ENCODE measurements around the gene TAF9. TPM values are rescaled to one million over a fixed set of nuclear protein-coding genes. Genes with fewer than 3 reads are reported as not detected.

The TAF9 gene
- total RNA-seq (10 to 100 TPM; 37.3 to 39.6 TPM), polyA plus RNA-seq (10 to 100 TPM; 50.7 to 56.7 TPM)
- long read RNA-seq, donor 1, transcript TAF9-201 (3 exons, 1,283 nt) = major isoform, 29 of 34 reads
- long read RNA-seq, donor 1, partial matches to known transcripts = 0 of 34 reads
- long read RNA-seq, donor 1, other reads (novel, unspliced or antisense) = 0 of 34 reads
- long read RNA-seq, donor 2, transcript TAF9-201 (3 exons, 1,283 nt) = major isoform, 12 of 15 reads
- long read RNA-seq, donor 2, partial matches to known transcripts = 0 of 15 reads
- long read RNA-seq, donor 2, other reads (novel, unspliced or antisense) = 0 of 15 reads
- long read RNA-seq, donor 3, transcript TAF9-201 (3 exons, 1,283 nt) = major isoform, 19 of 22 reads
- long read RNA-seq, donor 3, partial matches to known transcripts = 0 of 22 reads
- long read RNA-seq, donor 3, other reads (novel, unspliced or antisense) = 0 of 22 reads
- long read RNA-seq, donor 4, transcript TAF9-201 (3 exons, 1,283 nt) = major isoform, 21 of 27 reads
- long read RNA-seq, donor 4, partial matches to known transcripts = 0 of 27 reads
- long read RNA-seq, donor 4, other reads (novel, unspliced or antisense) = 0 of 27 reads
- long read RNA-seq, donor 5, transcript TAF9-201 (3 exons, 1,283 nt) = major isoform, 40 of 46 reads
- long read RNA-seq, donor 5, partial matches to known transcripts = 0 of 46 reads
- long read RNA-seq, donor 5, other reads (novel, unspliced or antisense) = 0 of 46 reads

DNA sequence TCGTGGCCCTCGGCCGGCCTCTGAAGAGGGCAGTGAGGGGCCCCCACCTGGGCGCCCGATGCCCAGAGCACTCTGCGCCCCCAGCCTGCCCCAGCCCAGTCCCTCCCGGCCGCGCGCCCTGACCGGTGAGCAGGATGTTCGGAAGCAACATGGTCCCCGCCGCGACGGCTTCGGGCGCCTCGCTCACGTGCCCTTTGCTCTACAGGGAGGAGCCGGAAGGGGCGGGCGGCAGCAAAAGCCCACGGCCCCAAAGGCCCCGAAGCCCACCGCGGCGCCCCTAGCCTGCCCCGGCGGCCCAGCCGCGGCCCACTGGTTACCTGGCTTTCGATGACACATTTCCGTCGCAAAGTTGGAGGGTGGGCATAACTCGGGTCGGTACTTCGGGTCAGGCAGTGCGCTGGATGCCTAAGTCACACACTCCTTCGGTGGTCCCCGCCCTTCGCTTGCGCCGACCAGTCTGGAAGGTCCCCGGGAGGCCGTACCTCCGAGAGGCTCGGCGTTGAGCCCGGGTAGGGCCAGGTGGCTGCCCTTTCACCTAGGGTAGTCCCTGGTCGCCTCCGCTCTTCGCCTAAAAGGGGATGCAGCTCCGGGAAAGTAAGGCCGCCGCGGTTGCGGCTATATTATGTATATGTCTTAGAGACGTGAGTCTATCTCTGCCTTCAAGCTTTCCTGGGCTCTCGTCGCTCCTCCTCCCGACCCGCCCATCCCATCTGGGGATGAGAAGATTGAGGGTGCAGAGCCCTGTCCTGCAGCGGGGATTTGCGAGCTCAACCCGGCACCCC, at the start of gene TAF9, which contains the start of the genes AK6 and RAD17:
TAF9 (minus strand) TSS at position 181 of the 782 bp plus-strand sequence. CDS start 3,783 bp downstream, outside the sequence.
AK6 (minus strand) TSS at position 181 of the 782 bp plus-strand sequence; CDS start at position 151, 30 bp downstream.
RAD17 (plus strand) TSS at position 479 of the 782 bp plus-strand sequence. CDS start 2,391 bp downstream, outside the sequence.
- peaks cover 9 to 17% (median 12%) of the 10 kb centered on the region in 4 donors for H3K36me3 ChIP-seq (ENCODE audit: control insufficient read depth in 4 of 4, insufficient read depth in 4 of 4, low read length in 4 of 4)
- H3K27ac ChIP-seq (ENCODE audit: low read depth in 1 of 2, low read length in 1 of 2) = peak within 1 kb of the TSS; percentile 98 to 100
- no peaks in the 10 kb centered on the region for H3K27me3 ChIP-seq (ENCODE audit: control insufficient read depth in 3 of 3, insufficient read depth in 3 of 3, low read length in 2 of 3)
- ATAC-seq (ENCODE audit: insufficient read depth, low FRiP score) = peak; percentile 98
- peak; percentile 94 to 96 (median 94) for DNase-seq
- peak within 1 kb of the TSS; percentile 91 to 96 for H3K9ac ChIP-seq (ENCODE audit: insufficient read depth in 1 of 2, low read length in 2 of 2)
- TF ChIP-seq CTCF (IDR thresholded peaks at IDR 0.05; ENCODE audit: control extremely low read depth, extremely low read depth) = no peak
- WGBS, 2 donors = 0 to 1% methylated on average over 57 to 66 of the region's 66 CpGs
- peaks cover 3 to 19% (median 7%) of the 10 kb centered on the region in 5 donors for H3K4me1 ChIP-seq (ENCODE audit: control insufficient read depth in 5 of 5, insufficient read depth in 5 of 5, low read length in 5 of 5)
- no peaks in the 10 kb centered on the region for H3K9me3 ChIP-seq (ENCODE audit: control insufficient read depth in 4 of 4, insufficient read depth in 3 of 4, low read length in 3 of 4)
- peak within 1 kb of the TSS; percentile 61 for H3K4me3 ChIP-seq

DNA sequence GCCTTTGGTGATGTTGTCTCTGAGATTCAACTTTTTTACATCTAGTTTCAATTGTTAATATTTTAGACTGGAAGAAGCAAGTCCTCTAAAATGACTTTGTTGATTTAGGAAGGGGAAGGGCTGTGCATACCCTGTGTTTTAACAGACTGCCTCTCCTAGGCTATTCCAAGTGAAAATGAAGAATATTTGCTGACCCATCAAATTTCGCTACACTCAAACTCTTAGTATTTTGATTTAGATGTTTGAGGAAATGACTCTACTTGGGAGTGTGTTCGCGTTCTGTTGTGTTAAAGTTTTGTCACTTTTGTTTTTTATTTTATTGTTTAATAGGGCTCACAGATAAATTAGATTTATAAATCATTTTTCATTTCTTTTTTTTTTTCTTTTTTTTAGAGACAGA, 49.2 kb upstream of the TAF9 start:
- TF ChIP-seq CTCF (IDR thresholded peaks at IDR 0.05; ENCODE audit: control extremely low read depth, extremely low read depth) = no peak
- DNase-seq = no peak
- Histone ChIP-seq H3K27me3 (ENCODE audit: control insufficient read depth in 3 of 3, insufficient read depth in 3 of 3, low read length in 2 of 3) (no peaks in the 10 kb centered on the region), H3K4me1 (ENCODE audit: control insufficient read depth in 5 of 5, insufficient read depth in 5 of 5, low read length in 5 of 5) (peaks cover 0 to 3% (median 0%) of the 10 kb centered on the region in 5 donors), H3K4me3 (no peak overlapping the region), H3K9me3 (ENCODE audit: control insufficient read depth in 4 of 4, insufficient read depth in 3 of 4, low read length in 3 of 4) (peaks cover 0 to 2% (median 0%) of the 10 kb centered on the region in 4 donors), H3K36me3 (ENCODE audit: control insufficient read depth in 4 of 4, insufficient read depth in 4 of 4, low read length in 4 of 4) (peaks cover 0 to 11% (median 1%) of the 10 kb centered on the region in 4 donors), H3K27ac (ENCODE audit: low read depth in 1 of 2, low read length in 1 of 2) (no peak overlapping the region), H3K9ac (ENCODE audit: insufficient read depth in 1 of 2, low read length in 2 of 2) (no peak overlapping the region)
- no peak for ATAC-seq (ENCODE audit: insufficient read depth, low FRiP score)
- WGBS, 2 donors = 89 to 90% methylated on average over 3 of the region's 3 CpGs

- H3K9ac ChIP-seq (ENCODE audit: insufficient read depth in 1 of 2, low read length in 2 of 2) = no peak overlapping the region
- ATAC-seq (ENCODE audit: insufficient read depth, low FRiP score) (no peak), DNase-seq (no peak)
- H3K4me3 ChIP-seq = no peak overlapping the region
- H3K27me3 ChIP-seq (ENCODE audit: control insufficient read depth in 3 of 3, insufficient read depth in 3 of 3, low read length in 2 of 3) = no peaks in the 10 kb centered on the region
- no peaks in the 10 kb centered on the region for H3K9me3 ChIP-seq (ENCODE audit: control insufficient read depth in 4 of 4, insufficient read depth in 3 of 4, low read length in 3 of 4)
- no peak for TF ChIP-seq CTCF (IDR thresholded peaks at IDR 0.05; ENCODE audit: control extremely low read depth, extremely low read depth)
- H3K36me3 ChIP-seq (ENCODE audit: control insufficient read depth in 4 of 4, insufficient read depth in 4 of 4, low read length in 4 of 4) = peaks cover 1 to 11% (median 3%) of the 10 kb centered on the region in 4 donors
- no peak overlapping the region for H3K27ac ChIP-seq (ENCODE audit: low read depth in 1 of 2, low read length in 1 of 2)
- H3K4me1 ChIP-seq (ENCODE audit: control insufficient read depth in 5 of 5, insufficient read depth in 5 of 5, low read length in 5 of 5) = peaks cover 0 to 3% (median 0%) of the 10 kb centered on the region in 5 donors
These were observed 47.4 kb upstream of the TAF9 start for GRCh38 chr5:69416699-69417098.

Measured in lung (tissue), 16 donors.